Duodenal mucosa (tissue), 2 donors: ENCODE data around the gene MGMT.

ENCODE experiments used
- H3K27ac ChIP-seq: one replicate; pipeline ENCODE4 v1.7.0; 2013; ENCODE audit warnings: low read depth, low read length
- H3K27me3 ChIP-seq, 2 donors: one replicate each; pipeline ENCODE4 v1.7.0; 2013; ENCODE audit warnings: low read length in 2 of 2, control low read depth in 1 of 2; ENCODE audit not compliant: insufficient read depth in 2 of 2, control insufficient read depth in 1 of 2
- H3K36me3 ChIP-seq, 2 donors: one replicate each; pipeline ENCODE4 v1.7.0; 2013; ENCODE audit warnings: low read length in 2 of 2, control low read depth in 1 of 2; ENCODE audit not compliant: insufficient read depth in 2 of 2, control insufficient read depth in 1 of 2
- H3K4me1 ChIP-seq, 2 donors: one replicate each; pipeline ENCODE4 v1.7.0; 2013; ENCODE audit warnings: low read length in 2 of 2, control low read depth in 1 of 2; ENCODE audit not compliant: insufficient read depth in 2 of 2, control insufficient read depth in 1 of 2
- H3K4me3 ChIP-seq, 2 donors: one replicate each; pipeline ENCODE4 v1.7.0; 2013; ENCODE audit warnings: low read length in 2 of 2, low read depth in 1 of 2
- H3K9ac ChIP-seq, 2 donors: one replicate each; pipeline ENCODE4 v1.7.0; 2013; ENCODE audit warnings: low read length in 2 of 2, low read depth in 1 of 2
- H3K9me3 ChIP-seq, 2 donors: one replicate each; pipeline ENCODE4 v1.7.0; 2013; ENCODE audit warnings: low read length in 2 of 2, control low read depth in 1 of 2; ENCODE audit not compliant: control insufficient read depth in 1 of 2

MGMT gene

GRCh38 chr10:129491123-129491734 is 24.2 kb downstream of the MGMT start:
- Histone ChIP-seq H3K4me1 (no peaks in the 10 kb centered on the region), H3K9me3 (peaks cover 22 to 32% of the 10 kb centered on the region in 2 donors), H3K27me3 (no peaks in the 10 kb centered on the region), H3K36me3 (peaks cover 0 to 3% of the 10 kb centered on the region in 2 donors), H3K9ac (no peak overlapping the region), H3K4me3 (no peak overlapping the region), H3K27ac (no peak overlapping the region)

- Histone ChIP-seq H3K9ac (no peak overlapping the region), H3K36me3 (peaks cover 0 to 3% of the 10 kb centered on the region in 2 donors), H3K27ac (no peak overlapping the region), H3K9me3 (peaks cover 25 to 30% of the 10 kb centered on the region in 2 donors), H3K4me1 (no peaks in the 10 kb centered on the region), H3K4me3 (no peak overlapping the region), H3K27me3 (no peaks in the 10 kb centered on the region)
Observed at GRCh38 chr10:129494176-129494575, 27.1 kb downstream of the MGMT start.

GRCh38 chr10:129494740-129495139 is 27.7 kb downstream of the MGMT start:
- no peaks in the 10 kb centered on the region for H3K4me1 ChIP-seq
- H3K9ac ChIP-seq = no peak overlapping the region
- peaks cover 24 to 29% of the 10 kb centered on the region in 2 donors for H3K9me3 ChIP-seq
- no peak overlapping the region for H3K27ac ChIP-seq
- no peaks in the 10 kb centered on the region for H3K27me3 ChIP-seq
- peaks cover 0 to 3% of the 10 kb centered on the region in 2 donors for H3K36me3 ChIP-seq
- no peak overlapping the region for H3K4me3 ChIP-seq

- Histone ChIP-seq H3K9me3 (peaks cover 24% of the 10 kb centered on the region in 2 donors), H3K36me3 (peaks cover 0 to 3% of the 10 kb centered on the region in 2 donors), H3K4me3 (no peak overlapping the region), H3K9ac (no peak overlapping the region), H3K4me1 (no peaks in the 10 kb centered on the region), H3K27me3 (no peaks in the 10 kb centered on the region), H3K27ac (no peak overlapping the region)
Observed at GRCh38 chr10:129495256-129495655, 28.2 kb downstream of the MGMT start.

- peaks cover 0 to 3% of the 10 kb centered on the region in 2 donors for H3K36me3 ChIP-seq
- no peak overlapping the region for H3K4me3 ChIP-seq
- no peaks in the 10 kb centered on the region for H3K4me1 ChIP-seq
- H3K27ac ChIP-seq = no peak overlapping the region
- no peaks in the 10 kb centered on the region for H3K27me3 ChIP-seq
- H3K9me3 ChIP-seq = peaks cover 23 to 24% of the 10 kb centered on the region in 2 donors
- H3K9ac ChIP-seq = no peak overlapping the region
Observed at GRCh38 chr10:129495698-129496097, 28.7 kb downstream of the MGMT start.

- H3K4me3 ChIP-seq = no peak overlapping the region
- H3K9ac ChIP-seq = no peak overlapping the region
- H3K36me3 ChIP-seq = peaks cover 0 to 3% of the 10 kb centered on the region in 2 donors
- peaks cover 12% of the 10 kb centered on the region in 2 donors for H3K9me3 ChIP-seq
- no peaks in the 10 kb centered on the region for H3K27me3 ChIP-seq
- peaks cover 5 to 10% of the 10 kb centered on the region in 2 donors for H3K4me1 ChIP-seq
- H3K27ac ChIP-seq = no peak overlapping the region
Observed at GRCh38 chr10:129497013-129497412, 30.0 kb downstream of the MGMT start.

- peaks cover 3 to 5% of the 10 kb centered on the region in 2 donors for H3K9me3 ChIP-seq
- no peak overlapping the region for H3K27ac ChIP-seq
- H3K4me1 ChIP-seq = peaks cover 7 to 19% of the 10 kb centered on the region in 2 donors
- H3K27me3 ChIP-seq = no peaks in the 10 kb centered on the region
- peaks cover 0 to 3% of the 10 kb centered on the region in 2 donors for H3K36me3 ChIP-seq
- no peak overlapping the region for H3K4me3 ChIP-seq
- H3K9ac ChIP-seq = no peak overlapping the region
Observed at GRCh38 chr10:129498680-129499079, 31.6 kb downstream of the MGMT start.

GRCh38 chr10:129500617-129501339 is 33.7 kb downstream of the MGMT start:
- Histone ChIP-seq H3K4me3 (no peak overlapping the region), H3K9me3 (peaks cover 3 to 5% of the 10 kb centered on the region in 2 donors), H3K27me3 (no peaks in the 10 kb centered on the region), H3K9ac (no peak overlapping the region), H3K36me3 (peaks cover 0 to under 1% of the 10 kb centered on the region in 2 donors), H3K27ac (no peak overlapping the region), H3K4me1 (peaks cover 11 to 22% of the 10 kb centered on the region in 2 donors)

- H3K9me3 ChIP-seq = peaks cover 3 to 5% of the 10 kb centered on the region in 2 donors
- H3K27ac ChIP-seq = no peak overlapping the region
- no peaks in the 10 kb centered on the region for H3K36me3 ChIP-seq
- H3K9ac ChIP-seq = no peak overlapping the region
- no peak overlapping the region for H3K4me3 ChIP-seq
- peaks cover 11 to 22% of the 10 kb centered on the region in 2 donors for H3K4me1 ChIP-seq
- no peaks in the 10 kb centered on the region for H3K27me3 ChIP-seq
Observed at GRCh38 chr10:129501652-129502436, 34.8 kb downstream of the MGMT start.

- H3K27me3 ChIP-seq = no peaks in the 10 kb centered on the region
- H3K9ac ChIP-seq = no peak overlapping the region
- peaks cover 3% of the 10 kb centered on the region in 2 donors for H3K9me3 ChIP-seq
- H3K27ac ChIP-seq = no peak overlapping the region
- peaks cover 11 to 22% of the 10 kb centered on the region in 2 donors for H3K4me1 ChIP-seq
- no peaks in the 10 kb centered on the region for H3K36me3 ChIP-seq
- no peak overlapping the region for H3K4me3 ChIP-seq
Observed at GRCh38 chr10:129502448-129502847, 35.4 kb downstream of the MGMT start.
